SU-DHL-6 (cell line): ENCODE results near the gene ZNF662.

ENCODE experiments used
- EZH2phosphoT487 ChIP-seq: fragments of 200-600 bp; sonication (generic), shearing (Covaris generic); conservative IDR thresholded peaks from 2 replicates; pipeline ENCODE4 v1.6.1; 2018; ENCODE audit warnings: mild to moderate bottlenecking, antibody characterized with exemption, low read length, moderate library complexity, mixed read lengths
- TF ChIP-seq, protein P1 (sequence below): fragments of 200-600 bp; sonication (generic); IDR thresholded peaks from one replicate; pipeline ENCODE4 v1.5.1; 2017; ENCODE audit warnings: antibody characterized with exemption, mild to moderate bottlenecking, low read length, moderate library complexity; ENCODE audit not compliant: insufficient read depth, poor library complexity, severe bottlenecking

DNA sequence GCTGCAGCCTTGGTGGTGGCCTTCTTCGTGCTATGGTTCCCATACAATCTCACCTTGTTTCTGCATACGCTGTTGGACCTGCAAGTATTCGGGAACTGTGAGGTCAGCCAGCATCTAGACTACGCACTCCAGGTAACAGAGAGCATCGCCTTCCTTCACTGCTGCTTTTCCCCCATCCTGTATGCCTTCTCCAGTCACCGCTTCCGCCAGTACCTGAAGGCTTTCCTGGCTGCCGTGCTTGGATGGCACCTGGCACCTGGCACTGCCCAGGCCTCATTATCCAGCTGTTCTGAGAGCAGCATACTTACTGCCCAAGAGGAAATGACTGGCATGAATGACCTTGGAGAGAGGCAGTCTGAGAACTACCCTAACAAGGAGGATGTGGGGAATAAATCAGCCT, 40.7 kb upstream of the ZNF662 start:
- TF ChIP-seq, protein P1, sequence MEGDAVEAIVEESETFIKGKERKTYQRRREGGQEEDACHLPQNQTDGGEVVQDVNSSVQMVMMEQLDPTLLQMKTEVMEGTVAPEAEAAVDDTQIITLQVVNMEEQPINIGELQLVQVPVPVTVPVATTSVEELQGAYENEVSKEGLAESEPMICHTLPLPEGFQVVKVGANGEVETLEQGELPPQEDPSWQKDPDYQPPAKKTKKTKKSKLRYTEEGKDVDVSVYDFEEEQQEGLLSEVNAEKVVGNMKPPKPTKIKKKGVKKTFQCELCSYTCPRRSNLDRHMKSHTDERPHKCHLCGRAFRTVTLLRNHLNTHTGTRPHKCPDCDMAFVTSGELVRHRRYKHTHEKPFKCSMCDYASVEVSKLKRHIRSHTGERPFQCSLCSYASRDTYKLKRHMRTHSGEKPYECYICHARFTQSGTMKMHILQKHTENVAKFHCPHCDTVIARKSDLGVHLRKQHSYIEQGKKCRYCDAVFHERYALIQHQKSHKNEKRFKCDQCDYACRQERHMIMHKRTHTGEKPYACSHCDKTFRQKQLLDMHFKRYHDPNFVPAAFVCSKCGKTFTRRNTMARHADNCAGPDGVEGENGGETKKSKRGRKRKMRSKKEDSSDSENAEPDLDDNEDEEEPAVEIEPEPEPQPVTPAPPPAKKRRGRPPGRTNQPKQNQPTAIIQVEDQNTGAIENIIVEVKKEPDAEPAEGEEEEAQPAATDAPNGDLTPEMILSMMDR: no peak
- no peak for TF ChIP-seq EZH2phosphoT487
